RWPE1 (cell line): ENCODE results near the gene PSD4.

Source experiments
- CTCF ChIA-PET: fragments of 350-600 bp; sonication (Branson Sonifier 250); formaldehyde crosslinking; extraction: SDS; loops from one replicate; lab custom pipeline; 2021; lab: Yijun Ruan, JAX
- POLR2A ChIA-PET: fragments of 400-600 bp; formaldehyde crosslinking; extraction: SDS; loops from one replicate; lab custom pipeline; 2020; ENCODE audit warnings: antibody characterized with exemption; ENCODE audit not compliant: low non-redundant PET; lab: Yijun Ruan, JAX
- DNase-seq: peaks from one replicate; pipeline ENCODE4 v3.0.0; 2012; ENCODE audit warnings: low spot score
- H3K27ac ChIP-seq: fragments of 450-650 bp; 2 replicates; pipeline ENCODE4 v1.5.1; 2017
- CTCF ChIP-seq: fragments of 450-650 bp; conservative IDR thresholded peaks from 2 replicates; pipeline ENCODE4 v1.5.1; 2017; ENCODE audit warnings: low read depth, mild to moderate bottlenecking

PSD4 gene

GRCh38 chr2:113198790-113199612 lies 25.2 kb downstream of the PSD4 start:
- ChIA-PET CTCF (interaction anchor here (0.6 to 3.3 kb wide), 27 partner anchors 18 to 230 kb away, joined by 3 to 20 read pairs (median 3); no protein-coding TSS in a partner anchor), POLR2A (interaction anchor here (0.6 to 1.0 kb wide), 3 partner anchors 20 to 66 kb away, joined by 3 to 4 read pairs (median 3); no protein-coding TSS in a partner anchor)
- DNase-seq, result peak; percentile 84
- TF ChIP-seq CTCF, result peak; percentile 96
- H3K27ac ChIP-seq, result peak overlapping the region; percentile 90

GRCh38 chr2:113200236-113200635 lies 26.5 kb downstream of the PSD4 start:
- ChIA-PET CTCF (interaction anchor here (1.0 to 3.3 kb wide), 3 partner anchors 42 to 120 kb away, joined by 3 to 20 read pairs (median 11); no protein-coding TSS in a partner anchor), POLR2A (no interaction called here)
- no peak for TF ChIP-seq CTCF
- no peak for DNase-seq
- peak overlapping the region; percentile 90 for H3K27ac ChIP-seq

GRCh38 chr2:113200736-113201490 lies 27.1 kb downstream of the PSD4 start:
- ChIA-PET CTCF (interaction anchor here (0.8 to 1.1 kb wide), 4 partner anchors 45 to 451 kb away, joined by 3 read pairs; no protein-coding TSS in a partner anchor), POLR2A (no interaction called here)
- peak; percentile 35 for DNase-seq
- no peak for TF ChIP-seq CTCF
- H3K27ac ChIP-seq, result peak overlapping the region; percentile 90

- CTCF ChIA-PET, result interaction anchor here (0.6 to 1.1 kb wide), 5 partner anchors 46 to 452 kb away, joined by 3 to 4 read pairs (median 3); no protein-coding TSS in a partner anchor
Observed at GRCh38 chr2:113201496-113202304, 27.9 kb downstream of the PSD4 start.

More at GRCh38 chr2:113201496-113202304, 27.9 kb downstream of the PSD4 start:
- peak overlapping the region; percentile 90 for H3K27ac ChIP-seq
- DNase-seq, result no peak
- no peak for TF ChIP-seq CTCF
- POLR2A ChIA-PET, result no interaction called here
